HepG2 (cell line): ENCODE measurements around the gene MFN2.

Experiments
- BRF2 ChIP-seq: sonication (generic); formaldehyde crosslinking; IDR thresholded peaks from 2 replicates; pipeline ENCODE4 v1.8.1; 2022; ENCODE audit warnings: mild to moderate bottlenecking, missing genetic modification reagents
- CEBPB ChIP-seq: IDR thresholded peaks from 2 replicates; pipeline ENCODE4 v1.6.1; 2011; ENCODE audit warnings: low read depth, low read length, improper control_type of control experiment, borderline replicate concordance
- HDAC1 ChIP-seq: sonication (generic); formaldehyde crosslinking; IDR thresholded peaks from 2 replicates; pipeline ENCODE4 v1.5.1; 2020; ENCODE audit warnings: mild to moderate bottlenecking, missing genetic modification reagents
- KLF16 ChIP-seq, 2 experiments: sonication (generic) in 1 of 2; formaldehyde crosslinking in 1 of 2; IDR thresholded peaks; 2 replicates each; pipeline versions ENCODE4 v1.6.1 to v1.8.0; 2016 to 2023; ENCODE audit warnings: missing genetic modification reagents in 2 of 2, missing compliant biosample characterization in 1 of 2
- SCMH1 ChIP-seq: sonication (generic); formaldehyde crosslinking; IDR thresholded peaks from 2 replicates; pipeline ENCODE4 v1.9.0; 2021; ENCODE audit warnings: missing genetic modification reagents, mild to moderate bottlenecking, borderline replicate concordance
- SP2 ChIP-seq: sonication (generic); formaldehyde crosslinking; IDR thresholded peaks from 2 replicates; pipeline ENCODE4 v1.5.1; 2020; ENCODE audit warnings: mild to moderate bottlenecking, missing genetic modification reagents
- ZSCAN9 ChIP-seq: IDR thresholded peaks from 2 replicates; pipeline ENCODE4 v1.6.1; 2016; ENCODE audit warnings: borderline replicate concordance

- TF ChIP-seq BRF2 (CRISPR knock-in tag) (no peak), SP2 (no peak), CEBPB (no peak), ZSCAN9 (CRISPR knock-in tag) (no peak), SCMH1 (no peak), HDAC1 (CRISPR knock-in tag) (no peak), KLF16 (CRISPR knock-in tag; IDR thresholded peaks at IDR 0.05) (no peak)
These were observed 41.4 kb downstream of the MFN2 start for GRCh38 chr1:12021616-12022015.
